ENCODE measurements around the gene WFS1.

Gene WFS1

DNA sequence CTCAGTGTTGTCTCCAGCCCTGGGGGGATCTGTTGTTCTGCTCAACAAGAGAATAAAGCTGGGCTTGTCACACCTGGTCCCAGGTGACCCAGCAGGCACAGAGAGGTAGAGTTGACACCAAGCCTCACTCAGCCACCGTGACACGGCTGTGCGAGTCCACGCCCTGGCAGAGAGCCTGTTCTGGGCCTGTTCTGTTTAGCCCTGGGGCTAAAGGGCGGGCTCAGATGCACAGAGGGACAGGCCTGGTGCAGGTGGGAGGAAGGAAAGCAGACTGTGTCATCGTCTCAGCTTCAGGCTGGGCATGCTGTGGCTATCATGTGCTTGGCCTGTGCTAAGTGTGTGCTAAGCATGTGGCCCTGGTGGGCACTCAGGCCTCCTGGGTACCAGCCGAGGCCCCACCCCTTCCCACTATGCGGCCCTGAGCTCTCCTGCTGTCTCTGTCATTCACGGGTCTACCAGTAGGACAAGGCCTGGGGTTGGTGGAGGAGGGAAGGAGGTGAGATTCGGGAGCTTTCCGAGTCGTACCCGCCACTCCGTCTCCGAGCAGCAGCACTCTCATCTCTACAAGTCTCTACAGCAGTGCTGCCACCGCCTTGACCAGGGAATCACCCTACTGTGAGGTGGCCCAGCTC lies 10.8 kb downstream of the WFS1 start:
- no peak for DNase-seq

DNA sequence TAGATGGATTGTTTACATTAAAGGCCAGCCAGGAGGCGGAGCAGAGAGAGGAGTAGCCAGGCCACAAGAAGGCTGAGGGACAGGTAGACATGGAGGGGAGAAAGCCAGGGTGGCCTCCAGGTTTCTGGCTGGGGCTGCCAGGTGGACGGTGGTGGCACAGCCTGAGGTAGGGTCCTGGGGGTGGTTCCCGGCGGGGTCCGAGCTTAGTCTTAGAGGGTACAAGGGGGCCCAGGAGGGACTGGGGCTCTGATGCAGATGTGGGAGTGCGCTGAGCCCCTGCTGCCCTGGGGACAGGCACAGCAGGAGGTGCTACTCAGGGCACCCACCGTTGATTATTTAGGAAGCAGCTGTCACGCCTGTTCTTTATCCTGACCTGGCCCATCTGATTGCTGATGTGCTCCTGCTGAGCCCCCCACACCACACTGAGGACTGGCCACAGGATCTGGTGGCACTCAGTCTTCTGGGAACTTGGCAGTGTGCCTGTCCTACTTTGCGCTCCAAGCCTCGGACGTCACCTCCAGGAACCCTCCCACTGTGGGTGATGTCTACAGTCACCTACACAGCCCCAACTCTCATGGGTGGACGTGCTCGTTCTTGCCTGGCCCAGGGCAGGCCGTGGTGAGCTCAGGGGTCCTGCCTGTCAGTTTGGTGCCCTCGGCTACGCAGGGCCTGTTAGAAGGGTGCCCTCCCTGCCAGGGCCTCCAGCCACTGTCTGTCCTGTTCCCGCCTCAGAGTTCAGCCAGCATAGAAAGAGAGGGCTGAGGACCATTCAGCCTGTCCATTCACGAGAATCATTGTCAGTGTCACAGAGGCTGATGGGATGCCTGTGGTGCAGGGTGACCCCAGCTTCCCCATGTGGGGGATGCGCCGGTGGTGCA lies 12.0 kb downstream of the WFS1 start:
- no peak for DNase-seq

DNA sequence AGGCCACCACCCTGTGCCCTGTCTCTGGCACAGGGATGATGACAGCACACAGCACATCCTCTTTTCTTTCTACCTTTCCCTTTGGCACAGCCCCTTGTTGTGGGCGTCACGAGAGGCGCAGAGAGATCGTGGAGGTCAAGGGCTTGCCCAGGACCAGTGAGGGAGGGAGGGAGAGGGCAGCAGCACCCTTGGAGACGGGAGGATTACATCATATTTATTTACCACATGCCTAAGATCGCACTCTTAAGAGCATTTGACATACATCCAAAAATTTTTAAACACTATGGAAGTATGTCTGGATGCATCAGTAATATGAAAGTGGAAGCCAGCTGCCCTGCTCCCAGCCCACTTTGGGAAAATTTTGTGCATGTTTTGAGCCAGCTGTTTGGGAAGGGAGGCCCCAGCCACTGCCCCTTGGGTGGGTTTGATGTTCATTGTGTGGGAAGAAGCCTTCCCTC lies 12.7 kb downstream of the WFS1 start:
- DNase-seq = peak; percentile 8

DNA sequence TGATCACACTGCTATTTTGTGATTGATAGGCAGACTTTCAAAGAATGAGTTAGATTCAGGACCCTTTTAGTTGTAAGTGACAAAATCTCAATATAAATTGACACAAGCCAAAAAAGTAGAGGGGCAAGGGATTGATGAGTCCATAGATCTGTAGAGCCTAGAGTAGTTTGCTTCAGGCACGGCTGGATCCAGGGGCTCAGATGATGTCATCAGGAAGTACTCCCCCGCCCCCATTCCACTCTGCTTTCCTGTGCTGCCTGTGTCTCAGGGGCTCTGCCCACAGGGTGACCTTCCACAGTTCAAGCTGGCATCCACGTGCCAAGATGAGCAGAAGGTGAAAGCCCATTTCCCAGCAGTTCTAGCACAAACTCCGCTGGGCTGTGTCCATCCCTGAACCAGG lies 13.6 kb downstream of the WFS1 start:
- no peak for DNase-seq

DNA sequence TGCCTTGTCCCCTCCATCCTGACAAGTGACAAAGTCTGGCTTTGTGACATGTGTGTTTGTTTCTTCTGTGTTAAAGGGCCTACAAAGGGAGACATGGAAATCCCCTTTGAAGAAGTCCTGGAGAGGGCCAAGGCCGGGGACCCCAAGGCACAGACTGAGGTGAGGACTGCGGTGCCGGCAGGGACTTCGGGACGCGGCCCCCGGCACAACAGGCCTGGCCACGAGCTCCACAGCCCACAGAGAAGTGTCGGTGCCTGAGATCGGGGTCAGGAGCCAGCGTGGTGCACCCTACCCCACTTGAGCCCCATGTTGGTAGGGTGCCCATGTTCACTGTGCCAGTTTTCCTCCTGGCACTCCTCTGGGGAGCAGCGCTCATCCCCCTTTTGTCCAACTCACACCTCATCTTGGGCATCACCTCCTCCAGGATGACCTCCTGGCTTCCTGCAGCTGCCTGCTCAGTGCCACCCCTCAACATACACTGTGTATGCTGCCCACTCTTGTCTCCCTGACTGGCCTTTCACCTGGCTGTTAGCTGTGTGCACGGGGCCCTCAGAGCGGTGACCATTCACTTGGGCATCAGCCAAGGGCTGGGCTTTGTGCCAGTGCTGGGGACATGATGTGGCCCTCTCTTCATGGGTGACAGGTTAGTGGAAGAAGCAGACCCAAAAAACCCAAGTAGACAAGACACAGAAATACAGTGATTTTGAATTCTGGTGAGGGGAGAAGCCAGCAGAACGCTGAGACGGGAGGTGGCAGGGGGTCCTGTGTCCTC lies 17.6 kb downstream of the WFS1 start:
- DNase-seq = no peak

DNA sequence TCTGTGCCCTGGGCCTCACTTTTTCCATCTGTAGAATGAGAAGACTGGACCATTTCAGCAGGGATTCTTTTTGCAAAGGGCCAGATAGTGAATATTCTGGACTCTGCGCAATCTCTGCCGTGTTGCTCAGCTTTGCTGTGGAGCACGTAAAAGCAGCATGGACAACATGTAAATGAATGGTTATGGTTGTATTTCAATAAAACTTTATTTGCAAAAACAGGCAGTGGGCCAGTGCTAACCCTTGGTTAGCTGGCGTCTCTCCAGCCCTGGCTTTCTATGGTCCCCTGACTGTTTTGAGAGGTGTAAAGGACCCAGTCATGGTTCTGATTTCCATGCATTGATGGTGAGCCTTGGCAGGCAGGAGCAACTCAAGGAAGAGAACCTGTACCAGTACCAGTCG lies 18.7 kb downstream of the WFS1 start:
- DNase-seq = no peak

DNA sequence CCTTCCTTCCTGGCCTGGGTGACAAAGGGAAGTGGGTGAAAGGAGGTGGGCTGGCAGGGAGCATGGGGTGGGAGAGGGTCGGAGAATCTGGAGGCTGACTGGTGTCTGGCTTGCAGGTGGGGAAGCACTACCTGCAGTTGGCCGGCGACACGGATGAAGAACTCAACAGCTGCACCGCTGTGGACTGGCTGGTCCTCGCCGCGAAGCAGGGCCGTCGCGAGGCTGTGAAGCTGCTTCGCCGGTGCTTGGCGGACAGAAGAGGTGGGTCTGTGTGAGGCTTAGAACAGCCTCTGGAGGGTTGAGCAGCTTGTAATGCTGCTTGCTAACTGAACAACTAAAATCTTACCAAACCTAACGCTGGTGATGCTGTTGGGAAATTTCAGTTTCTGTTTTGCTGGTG lies 19.2 kb downstream of the WFS1 start:
- DNase-seq = no peak

DNA sequence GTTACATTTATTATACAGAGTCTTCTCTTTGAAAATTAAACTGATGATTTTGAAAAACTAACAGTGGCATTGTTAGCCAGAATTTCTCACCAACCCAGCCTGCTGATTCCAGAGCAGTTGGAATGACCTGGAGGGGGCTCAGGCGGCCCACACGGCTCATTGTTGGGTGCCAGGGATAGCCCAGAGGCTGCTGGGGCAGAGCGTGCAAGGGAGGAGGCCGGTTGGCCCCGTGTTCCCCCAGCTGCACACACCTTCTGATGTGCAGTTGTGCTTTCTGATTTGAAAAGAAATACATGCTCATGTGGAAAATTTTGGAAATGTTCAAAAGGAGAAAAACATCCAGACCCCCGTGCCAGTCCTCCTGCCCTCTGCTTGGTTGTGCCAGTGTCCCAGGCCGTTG lies 20.6 kb downstream of the WFS1 start:
- DNase-seq = no peak

DNA sequence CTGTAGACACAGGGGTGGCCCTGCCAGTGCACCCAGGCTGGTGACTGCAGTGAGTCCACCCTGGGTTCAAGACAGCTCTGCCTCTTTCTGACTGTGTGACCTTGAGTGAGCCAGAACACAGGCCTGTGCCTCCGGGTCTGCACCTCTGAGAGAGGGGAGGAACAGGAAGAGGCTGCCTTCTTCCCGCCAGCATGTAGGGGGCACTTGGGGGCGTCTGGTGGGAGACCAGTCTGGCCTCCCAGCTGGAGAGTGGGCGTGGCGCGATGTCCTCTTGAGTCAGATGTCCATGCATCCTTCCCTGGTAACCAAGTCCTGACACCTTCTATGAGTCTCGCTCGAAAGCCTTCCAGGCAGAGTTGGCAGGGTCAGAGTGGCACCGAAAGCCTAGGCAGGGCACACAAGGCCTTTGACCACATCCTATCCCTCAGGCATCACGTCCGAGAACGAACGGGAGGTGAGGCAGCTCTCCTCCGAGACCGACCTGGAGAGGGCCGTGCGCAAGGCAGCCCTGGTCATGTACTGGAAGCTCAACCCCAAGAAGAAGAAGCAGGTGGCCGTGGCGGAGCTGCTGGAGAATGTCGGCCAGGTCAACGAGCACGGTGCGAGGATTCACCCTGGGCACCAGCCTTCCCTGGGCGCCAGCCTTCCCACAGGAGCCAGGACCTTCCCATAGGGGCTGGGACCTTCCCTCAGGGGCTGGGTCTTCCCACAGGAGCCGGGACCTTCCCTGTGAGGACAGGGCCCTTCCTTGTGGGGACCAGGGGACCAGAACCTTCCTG lies 21.3 kb downstream of the WFS1 start:
- no peak for DNase-seq

DNA sequence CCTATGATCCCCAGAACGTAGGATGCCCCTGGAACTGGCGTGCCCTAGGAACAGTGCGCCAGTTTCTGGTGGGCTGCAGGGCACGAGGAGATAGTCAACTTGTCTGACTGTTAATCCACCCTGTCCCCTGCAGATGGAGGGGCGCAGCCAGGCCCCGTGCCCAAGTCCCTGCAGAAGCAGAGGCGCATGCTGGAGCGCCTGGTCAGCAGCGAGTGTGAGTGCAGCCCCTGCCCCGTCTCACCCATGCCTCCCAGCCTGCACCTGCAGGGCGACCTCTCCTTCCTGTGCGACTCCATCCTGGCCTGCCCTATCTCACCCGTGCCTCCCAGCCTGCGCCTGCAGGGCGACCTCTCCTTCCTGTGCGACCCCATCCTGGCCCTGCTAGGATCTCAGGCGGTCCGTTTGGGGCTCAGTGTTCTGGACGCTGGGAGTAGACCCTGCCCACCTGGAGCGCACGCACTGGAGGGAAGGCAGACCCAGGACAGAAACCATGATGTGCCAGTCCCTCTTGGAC lies 22.2 kb downstream of the WFS1 start:
- no peak for DNase-seq

DNA sequence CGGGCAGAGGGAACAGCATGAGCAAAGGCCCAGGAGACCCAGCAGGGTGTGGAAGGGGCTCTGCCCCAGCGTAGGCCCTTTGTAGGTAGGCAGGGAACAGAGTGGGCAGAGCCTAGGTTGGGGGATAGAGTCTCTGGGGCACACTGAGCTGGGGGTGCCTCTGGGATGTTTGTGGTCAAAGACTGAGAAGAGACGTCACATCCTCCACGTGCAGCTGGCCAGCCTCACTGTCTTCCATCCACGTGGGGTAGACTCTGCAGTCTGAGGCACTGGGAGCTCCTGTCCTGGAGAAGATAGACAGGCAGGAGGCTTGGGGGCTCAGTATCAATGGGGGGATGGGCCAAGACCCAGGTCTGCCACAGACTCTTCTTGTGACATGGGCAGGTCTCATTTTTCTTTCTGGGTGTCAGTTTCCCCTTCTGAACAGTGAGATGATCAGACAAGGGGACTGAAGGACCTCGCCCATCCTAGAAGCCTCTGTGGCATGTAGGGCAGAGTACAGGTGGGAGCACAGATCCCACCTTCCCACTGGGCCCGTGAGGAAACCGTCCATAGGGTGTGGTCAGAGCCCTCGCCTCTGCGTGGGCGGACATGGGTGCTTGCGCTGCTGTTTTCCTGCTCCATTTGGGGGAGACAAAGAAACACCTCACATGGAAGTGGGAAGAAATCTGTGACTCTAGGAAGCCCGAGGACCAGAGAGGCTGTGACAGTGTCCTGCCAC lies 22.9 kb downstream of the WFS1 start:
- DNase-seq = no peak

DNA sequence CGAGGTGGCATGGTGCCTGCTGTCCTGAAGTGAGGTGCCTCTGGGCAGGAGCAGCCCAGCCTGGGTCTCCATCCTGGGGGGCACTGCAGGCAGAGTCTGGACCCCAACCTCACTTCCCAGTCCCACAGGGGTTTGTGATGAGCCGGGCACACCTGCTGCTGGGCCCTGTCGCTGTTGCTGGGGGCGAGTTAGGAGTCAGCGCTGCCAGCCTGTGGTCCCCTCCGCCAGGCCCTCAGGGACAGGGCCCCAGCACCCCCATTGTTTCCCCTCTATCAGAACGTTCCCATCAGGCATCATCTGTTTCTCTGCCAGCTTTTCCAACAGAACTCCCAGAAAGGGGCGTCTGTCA lies 23.4 kb downstream of the WFS1 start:
- DNase-seq = no peak

DNA sequence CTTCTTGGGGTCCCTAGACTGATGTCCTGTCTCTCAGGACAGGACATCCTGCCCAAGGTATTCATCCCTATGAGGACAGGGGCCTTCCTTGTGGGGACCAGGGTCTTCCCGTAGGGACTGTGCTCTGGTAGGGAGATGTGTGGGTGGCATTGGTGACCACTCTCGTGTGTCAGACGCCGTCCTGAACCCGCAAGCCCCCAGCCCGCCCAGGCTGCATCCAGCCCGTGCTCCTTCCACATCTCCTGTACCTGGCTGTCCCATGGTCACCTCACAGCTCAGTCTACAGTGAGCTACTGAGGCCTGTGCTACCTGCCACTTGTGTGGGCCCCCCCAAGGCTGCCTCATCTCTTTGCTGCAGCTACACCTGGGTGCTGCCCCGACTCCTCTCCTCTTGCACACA lies 24.0 kb downstream of the WFS1 start:
- no peak for DNase-seq

DNA sequence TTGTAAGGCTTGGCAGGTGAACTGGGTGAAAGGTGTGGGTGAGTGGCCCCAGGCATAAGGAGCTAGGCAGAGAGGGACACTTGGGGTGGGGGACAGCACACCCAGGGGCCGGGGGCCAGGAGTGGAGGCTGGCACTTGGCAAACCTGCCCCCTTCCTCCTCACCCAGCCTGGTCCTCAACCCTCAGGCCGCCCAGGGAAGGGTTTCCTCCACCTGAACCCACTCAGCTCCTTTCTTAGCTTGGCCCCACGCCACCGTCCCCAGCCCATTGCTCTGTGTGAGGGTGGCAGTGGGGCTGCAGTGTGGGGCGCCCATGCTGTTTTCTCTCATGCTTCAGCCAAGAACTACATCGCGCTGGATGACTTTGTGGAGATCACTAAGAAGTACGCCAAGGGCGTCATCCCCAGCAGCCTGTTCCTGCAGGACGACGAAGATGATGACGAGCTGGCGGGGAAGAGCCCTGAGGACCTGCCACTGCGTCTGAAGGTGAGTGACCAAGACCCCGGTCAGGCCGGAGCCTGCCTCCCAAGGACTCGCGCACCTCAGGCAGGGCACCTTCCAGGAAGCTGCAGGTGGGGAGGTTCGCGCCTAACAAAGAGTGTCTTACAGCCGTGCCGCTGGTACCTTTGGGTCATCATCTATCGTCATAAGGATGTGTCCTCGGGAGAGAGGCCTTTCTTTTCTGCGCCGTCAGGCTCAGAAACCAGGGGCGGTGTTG lies 25.2 kb downstream of the WFS1 start:
- DNase-seq = no peak

DNA sequence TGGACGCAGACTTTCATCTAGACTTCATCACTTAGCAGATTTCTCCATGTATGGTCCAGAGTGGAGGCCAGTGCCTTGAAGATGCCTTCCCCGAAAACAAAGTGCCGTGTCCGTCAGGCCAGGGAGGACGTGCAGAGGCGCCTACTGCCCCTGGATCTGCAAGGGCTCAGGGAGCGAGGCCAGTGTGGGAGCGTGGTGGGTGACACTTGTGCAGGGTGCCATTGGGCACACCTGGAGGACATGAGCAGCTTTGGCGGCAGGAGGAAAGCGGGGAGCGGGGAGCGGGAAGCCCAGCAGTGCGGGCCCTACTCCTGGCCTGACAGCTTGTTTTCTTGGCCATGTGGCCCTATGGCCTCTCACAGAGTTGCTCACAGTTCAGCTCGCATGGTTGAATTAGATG lies 25.8 kb downstream of the WFS1 start:
- no peak for DNase-seq

DNA sequence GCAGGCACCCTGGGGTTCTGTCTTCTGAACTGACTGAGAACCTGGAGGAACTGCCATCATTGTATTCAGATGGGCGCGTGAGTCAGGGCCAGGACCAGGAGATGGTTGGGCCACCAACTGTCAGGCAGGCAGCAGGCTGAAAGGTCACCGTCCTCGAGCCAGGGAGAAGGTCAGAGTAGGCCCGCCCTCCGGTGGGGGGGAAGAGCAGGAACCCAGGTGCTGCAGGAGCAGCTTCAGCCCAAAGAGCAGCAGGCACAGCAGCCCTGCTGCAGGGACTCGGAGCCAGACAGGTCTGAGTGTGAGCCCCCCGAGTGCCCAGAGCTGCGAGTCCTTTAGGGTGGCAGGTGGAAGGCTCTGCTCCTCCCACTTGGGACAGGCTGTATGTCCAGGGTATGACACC lies 26.4 kb downstream of the WFS1 start:
- no peak for DNase-seq

DNA sequence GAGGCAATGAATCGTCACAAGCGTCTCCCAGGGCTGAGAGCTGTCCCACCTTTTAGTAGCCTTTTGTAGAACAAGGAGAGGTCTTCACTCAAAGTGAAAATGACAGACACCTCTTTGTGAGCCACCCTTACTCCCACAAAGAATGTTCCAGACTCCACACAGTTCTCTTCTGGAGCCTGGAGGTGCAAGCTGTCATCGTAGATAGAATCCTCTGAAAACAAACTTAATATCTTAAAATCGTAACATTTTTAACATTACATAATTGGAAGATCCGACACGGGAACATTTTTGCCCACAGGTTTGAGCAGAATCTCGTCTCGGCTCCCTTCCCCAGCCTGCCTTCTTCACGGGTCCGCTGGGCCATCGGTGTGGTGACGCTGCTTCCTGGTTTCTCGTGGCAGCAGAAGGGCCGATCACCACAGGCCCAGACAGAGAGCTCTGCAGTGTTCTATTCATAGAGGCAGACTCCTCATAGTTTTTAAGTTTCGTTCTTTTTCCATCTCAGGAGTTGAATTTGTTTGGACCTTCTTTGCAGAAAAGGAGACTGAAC lies 27.7 kb downstream of the WFS1 start:
- DNase-seq = no peak

DNA sequence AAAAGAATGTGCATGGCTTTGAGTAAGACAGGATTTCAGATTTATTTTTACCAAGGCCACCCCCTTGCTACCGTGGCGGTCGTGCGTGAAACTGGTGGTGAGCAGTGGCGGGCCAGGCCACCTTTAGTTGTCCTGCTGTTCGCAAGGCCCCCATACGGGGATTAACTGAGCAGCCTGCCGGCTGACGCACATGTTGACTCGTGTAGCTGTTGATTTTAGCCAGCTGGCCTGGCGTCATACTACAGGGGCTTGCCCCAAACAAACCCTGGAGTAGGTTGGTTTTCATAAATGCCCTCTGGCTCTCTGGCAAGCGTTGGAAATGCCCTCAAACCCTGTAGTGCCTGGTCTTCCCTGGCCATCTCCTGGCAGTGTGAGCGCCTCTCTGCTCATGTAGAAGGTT lies 28.4 kb downstream of the WFS1 start:
- no peak for DNase-seq

DNA sequence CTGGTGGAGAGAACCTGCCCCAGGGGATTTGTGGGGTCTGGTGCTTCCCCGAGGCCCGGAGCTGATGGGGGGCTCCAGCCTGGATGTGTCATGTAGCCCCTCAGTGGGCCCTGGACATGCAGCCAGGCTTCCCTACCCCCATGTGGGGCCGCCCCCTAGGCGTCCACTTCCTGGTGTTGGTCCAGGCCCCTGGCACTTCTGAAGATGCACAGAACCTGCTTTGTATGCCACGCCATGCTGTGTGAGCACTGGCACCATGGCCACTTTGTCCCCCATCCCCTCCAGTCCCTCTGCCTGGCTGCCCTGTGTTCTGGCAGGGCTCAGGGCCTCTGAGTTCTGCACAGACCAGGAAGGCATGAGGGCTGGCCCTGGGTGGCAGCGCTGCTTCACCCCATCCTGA lies 29.2 kb downstream of the WFS1 start:
- DNase-seq = no peak

DNA sequence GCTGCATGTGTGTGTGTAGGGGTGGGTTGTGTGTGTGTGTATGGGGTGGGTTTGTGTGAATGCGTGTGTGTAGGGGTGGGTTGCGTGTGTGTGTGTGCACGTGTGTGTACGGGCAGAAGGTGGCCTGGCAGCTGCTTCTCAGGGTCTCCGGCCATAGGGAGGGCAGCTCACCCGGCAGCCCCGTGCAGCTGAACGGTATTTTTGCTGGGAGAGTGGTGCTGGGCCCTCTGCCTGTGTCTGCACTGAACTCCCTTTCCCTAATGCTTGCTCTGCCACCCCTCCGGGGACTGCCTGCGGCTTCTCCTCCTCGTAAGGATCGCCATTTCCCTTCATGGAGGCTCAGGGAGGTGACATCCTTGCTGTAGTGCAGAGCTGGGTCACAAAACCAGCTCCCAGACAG lies 30.2 kb downstream of the WFS1 start:
- no peak for DNase-seq

DNA sequence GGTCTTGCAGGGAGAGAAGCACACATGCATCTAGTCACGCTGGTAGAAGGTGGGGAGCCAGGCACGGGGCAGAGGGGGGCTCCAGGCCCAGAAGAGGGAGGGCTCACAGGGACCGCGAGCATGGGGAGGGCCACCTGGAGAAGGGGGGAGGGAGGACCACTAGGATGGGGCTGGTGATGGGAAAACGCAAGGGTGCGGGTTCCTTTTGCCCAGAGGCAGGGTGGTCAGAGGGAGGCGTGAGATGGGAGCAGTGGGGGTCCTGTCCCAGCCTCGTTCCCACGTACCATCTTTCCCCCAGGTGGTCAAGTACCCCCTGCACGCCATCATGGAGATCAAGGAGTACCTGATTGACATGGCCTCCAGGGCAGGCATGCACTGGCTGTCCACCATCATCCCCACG lies 30.7 kb downstream of the WFS1 start:
- DNase-seq = no peak
